Erythroblast (primary cell): Measurements from ENCODE around the gene CACNA1S.

ENCODE experiments used
- GATA1 ChIP-seq: IDR thresholded peaks from 2 replicates; pipeline ENCODE4 v1.6.1; 2011; ENCODE audit warnings: low read depth, mild to moderate bottlenecking, control low read depth, low read length, moderate library complexity
- POLR2A ChIP-seq: IDR thresholded peaks from 2 replicates; pipeline ENCODE4 v1.6.1; 2011; ENCODE audit warnings: mild to moderate bottlenecking, low read length

GRCh38 chr1:201138311-201138840 is 26.1 kb upstream of the CACNA1S start:
- TF ChIP-seq POLR2A (no peak), GATA1 (no peak)
